OCI-LY3 (cell line): ENCODE measurements around the gene PSMD7.

Experiments used
- EZH2phosphoT487 ChIP-seq: fragments of 200-600 bp; shearing (Covaris generic); IDR thresholded peaks from 2 replicates; pipeline ENCODE4 v1.6.1; 2018; ENCODE audit warnings: antibody characterized with exemption, mixed run types, low read depth
- TF ChIP-seq, protein P1 (sequence below): fragments of 200-600, 300-600 bp; sonication (generic); IDR thresholded peaks from 2 replicates; pipeline ENCODE4 v1.5.1; 2014; ENCODE audit warnings: antibody characterized with exemption, low read length, low read depth

- TF ChIP-seq, protein P1, sequence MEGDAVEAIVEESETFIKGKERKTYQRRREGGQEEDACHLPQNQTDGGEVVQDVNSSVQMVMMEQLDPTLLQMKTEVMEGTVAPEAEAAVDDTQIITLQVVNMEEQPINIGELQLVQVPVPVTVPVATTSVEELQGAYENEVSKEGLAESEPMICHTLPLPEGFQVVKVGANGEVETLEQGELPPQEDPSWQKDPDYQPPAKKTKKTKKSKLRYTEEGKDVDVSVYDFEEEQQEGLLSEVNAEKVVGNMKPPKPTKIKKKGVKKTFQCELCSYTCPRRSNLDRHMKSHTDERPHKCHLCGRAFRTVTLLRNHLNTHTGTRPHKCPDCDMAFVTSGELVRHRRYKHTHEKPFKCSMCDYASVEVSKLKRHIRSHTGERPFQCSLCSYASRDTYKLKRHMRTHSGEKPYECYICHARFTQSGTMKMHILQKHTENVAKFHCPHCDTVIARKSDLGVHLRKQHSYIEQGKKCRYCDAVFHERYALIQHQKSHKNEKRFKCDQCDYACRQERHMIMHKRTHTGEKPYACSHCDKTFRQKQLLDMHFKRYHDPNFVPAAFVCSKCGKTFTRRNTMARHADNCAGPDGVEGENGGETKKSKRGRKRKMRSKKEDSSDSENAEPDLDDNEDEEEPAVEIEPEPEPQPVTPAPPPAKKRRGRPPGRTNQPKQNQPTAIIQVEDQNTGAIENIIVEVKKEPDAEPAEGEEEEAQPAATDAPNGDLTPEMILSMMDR = no peak
- TF ChIP-seq EZH2phosphoT487 = no peak
These were observed 24.7 kb downstream of the PSMD7 start for GRCh38 chr16:74321356-74321755.
